Measurements from ENCODE around the gene RPP25L.

RPP25L gene

GRCh38 chr9:34611251-34611810 is 566 bp downstream of the RPP25L start:
- DNase-seq (ENCODE audit: low read depth): no peak

DNA sequence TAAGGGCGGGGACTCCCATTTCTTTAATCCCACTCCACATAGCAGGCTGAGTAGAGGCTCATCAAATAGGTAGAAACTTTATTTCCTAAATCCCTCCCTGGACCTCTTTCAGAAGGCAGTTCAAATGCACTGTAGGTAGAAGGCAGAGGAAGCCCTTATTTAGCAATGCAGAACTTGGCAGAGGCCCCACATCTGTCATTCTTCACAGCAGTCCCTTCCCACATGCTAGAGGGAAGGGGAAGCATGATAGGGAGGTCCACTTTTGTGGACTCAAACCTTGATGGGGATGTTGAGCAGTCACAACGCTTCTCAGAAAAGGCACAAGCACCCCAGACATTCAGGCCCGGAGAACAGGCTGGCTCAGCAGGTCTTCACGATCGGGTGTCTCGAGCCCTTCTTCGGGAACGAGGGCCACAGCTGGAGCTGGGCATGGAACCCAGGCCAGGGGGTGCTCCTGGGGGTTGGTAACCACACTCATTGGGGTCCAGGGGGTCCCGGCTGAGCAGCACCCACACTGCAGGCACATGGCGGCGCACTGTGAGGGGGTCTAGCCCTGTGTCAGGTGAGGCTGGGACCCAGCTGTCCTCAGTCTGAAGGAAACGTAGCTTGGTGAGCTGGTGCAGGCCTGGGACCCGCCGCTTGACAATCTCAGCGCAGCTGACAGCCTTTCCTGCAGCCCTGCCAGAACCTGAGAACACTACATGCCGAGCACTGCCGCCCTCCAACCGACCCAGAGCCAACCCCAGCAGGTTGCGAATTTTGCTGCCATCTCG is 1.3 kb downstream of the RPP25L start:
- DNase-seq (ENCODE audit: low read depth): no peak

- DNase-seq (ENCODE audit: low read depth): no peak
These were observed 4.6 kb downstream of the RPP25L start for GRCh38 chr9:34607331-34607730.

- no peak for DNase-seq (ENCODE audit: low read depth)
These were observed 5.0 kb downstream of the RPP25L start for GRCh38 chr9:34606905-34607304.

DNA sequence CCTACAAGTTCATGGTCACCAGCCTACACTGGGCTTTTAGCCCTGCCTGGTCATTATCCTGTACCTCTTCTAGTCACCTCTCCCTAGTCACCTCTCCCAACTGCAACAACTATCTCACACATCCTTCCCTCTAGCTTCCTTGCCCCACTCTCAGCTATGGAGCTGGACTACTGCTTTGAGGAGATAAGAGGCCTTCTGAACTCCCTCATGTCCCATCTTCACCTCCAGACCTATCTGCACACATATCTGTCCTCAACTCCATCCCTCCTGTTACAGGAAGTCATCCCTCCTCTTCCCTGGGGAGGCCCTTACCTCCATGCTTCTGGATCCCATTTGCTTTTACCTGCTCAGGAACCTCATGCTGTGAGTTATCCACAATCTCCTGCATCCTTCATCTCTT is 5.7 kb downstream of the RPP25L start:
- DNase-seq (ENCODE audit: low read depth): no peak

GRCh38 chr9:34603610-34604231 is 8.2 kb downstream of the RPP25L start:
- DNase-seq (ENCODE audit: low read depth): peak; percentile 60

DNA sequence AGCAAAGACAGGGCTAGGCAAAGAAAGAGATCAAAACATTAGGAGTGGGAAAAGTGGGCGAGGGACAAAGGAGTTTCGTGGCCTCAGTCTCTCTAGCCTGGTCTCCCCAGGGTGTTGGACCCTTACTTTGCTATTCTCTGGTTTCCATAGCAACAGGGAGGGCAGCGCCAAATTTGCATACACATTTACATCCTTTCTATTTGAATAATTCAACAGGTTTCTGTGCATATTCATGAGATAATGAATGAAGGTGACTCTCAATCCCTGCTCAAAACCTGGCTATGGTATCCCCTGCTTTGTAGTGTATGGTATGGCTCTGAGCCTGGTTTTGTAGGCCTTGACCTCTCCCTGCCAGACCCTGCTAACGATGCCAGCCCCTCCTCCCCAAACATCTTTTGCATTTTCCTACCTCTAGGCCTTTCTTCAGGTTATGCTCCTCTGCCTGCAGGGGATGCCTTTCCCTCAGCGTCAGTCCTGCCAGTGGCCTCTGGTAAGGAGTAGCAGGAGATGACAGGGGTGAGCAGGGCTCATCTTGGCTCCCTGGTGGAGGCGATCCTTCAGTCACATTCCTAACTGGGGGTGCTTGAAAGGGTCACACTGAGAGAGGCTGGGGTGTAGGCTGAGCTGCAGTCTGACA is 9.8 kb downstream of the RPP25L start:
- no peak for DNase-seq (ENCODE audit: low read depth)

GRCh38 chr9:34600908-34601307 is 11.0 kb downstream of the RPP25L start:
- no peak for DNase-seq (ENCODE audit: low read depth)

- no peak for DNase-seq (ENCODE audit: low read depth)
These were observed 12.4 kb downstream of the RPP25L start for GRCh38 chr9:34599546-34599945.

DNA sequence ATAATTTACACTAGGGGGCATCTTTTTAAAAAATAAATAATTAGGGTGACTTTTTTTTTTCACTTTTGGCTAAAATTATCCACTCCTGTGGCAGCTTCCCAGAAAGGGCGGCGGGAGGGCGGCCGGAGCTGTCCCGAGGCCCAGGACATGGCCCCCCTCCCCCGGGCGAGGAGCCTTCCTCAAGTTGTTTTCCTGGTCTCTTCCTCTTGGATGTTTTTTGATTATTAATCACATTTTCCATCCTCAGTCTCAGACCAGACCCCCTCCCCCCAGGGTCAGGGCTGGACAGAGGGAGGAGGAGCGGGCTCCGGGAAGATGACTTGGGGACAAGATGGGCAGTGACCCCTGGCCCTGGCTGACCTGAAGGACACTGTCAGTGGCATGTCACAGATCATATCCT is 17.7 kb downstream of the RPP25L start:
- no peak for DNase-seq (ENCODE audit: low read depth)

- no peak for DNase-seq (ENCODE audit: low read depth)
These were observed 18.8 kb downstream of the RPP25L start for GRCh38 chr9:34592895-34593601.

DNA sequence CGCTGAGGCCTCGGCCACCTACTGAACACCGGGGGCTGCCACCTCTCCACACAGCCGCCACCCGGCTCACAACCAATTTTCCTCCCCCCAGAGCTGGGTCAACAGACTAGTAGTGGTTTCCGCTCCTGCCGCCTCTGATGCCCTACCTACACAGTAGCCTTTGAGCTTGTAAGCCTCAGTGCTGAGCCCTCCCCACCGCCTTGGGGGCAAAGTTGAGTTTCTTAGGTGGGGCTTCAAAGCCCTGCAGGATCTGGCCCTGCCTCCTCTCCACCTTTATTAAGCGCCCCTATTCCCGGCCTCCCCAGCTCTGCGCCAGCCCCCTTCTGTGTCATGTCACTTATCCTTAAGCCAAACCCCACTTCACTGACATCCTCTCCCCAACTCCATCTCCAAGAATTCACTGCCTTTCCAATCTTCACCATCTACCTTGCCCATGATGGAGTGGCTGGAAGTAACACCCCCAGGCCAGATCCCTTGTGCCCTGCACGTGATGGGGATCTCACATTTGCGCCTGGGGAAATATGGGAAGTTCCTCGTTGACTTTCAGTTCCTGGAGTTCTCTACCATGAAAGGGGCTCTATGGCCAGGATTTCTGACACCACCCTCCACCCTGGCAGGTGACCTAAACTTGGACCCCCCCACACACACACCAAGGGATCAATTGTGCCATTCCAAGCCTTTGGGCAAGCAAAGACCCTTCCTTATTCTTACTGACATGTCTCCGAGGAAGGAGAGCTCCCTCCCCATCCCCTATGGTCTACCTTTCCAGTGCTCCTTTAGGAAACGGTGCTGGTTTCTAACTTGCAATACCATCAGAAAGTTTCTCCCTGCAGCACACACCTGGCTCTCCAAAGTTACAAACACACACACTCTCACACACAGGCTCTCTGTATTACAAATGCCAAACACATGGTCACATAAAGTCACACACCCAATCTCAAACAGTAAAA is 19.7 kb downstream of the RPP25L start:
- DNase-seq (ENCODE audit: low read depth): no peak

DNA sequence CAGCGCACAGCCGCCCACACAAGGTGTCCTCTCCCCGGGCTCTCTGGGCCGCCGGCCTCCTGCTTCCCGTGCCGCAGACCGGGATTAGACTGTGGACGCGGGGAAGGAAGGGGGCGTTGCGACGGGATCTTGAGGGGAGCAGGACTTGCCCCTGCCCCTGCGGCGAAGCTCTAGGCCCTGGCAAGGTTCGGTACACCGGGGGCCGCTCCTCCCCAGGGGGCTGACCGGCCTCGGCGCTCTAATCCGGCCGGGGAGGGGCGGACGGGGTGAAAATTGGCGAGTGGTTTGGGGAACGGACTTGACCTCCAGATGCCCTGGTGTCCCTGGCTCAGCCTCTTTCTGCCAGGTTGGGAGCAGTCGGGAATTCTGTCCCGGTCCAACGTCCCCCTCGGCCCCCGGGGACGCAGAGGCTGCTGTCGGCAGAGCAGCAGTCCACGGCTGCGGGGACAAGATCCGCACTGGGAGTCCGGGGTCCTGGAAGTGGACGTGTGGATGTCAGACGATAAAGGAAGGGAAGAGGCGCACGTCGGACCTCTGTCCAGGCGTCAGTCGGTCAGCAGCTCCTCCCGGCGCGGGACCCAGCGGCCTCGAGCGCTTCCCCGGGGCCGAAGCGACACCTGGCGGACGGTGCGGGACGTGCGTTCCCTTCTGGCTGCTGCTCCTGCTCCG is 20.5 kb downstream of the RPP25L start:
- DNase-seq (ENCODE audit: low read depth): peak; percentile 73

- no peak for DNase-seq (ENCODE audit: low read depth)
These were observed 21.3 kb downstream of the RPP25L start for GRCh38 chr9:34590381-34591247.

DNA sequence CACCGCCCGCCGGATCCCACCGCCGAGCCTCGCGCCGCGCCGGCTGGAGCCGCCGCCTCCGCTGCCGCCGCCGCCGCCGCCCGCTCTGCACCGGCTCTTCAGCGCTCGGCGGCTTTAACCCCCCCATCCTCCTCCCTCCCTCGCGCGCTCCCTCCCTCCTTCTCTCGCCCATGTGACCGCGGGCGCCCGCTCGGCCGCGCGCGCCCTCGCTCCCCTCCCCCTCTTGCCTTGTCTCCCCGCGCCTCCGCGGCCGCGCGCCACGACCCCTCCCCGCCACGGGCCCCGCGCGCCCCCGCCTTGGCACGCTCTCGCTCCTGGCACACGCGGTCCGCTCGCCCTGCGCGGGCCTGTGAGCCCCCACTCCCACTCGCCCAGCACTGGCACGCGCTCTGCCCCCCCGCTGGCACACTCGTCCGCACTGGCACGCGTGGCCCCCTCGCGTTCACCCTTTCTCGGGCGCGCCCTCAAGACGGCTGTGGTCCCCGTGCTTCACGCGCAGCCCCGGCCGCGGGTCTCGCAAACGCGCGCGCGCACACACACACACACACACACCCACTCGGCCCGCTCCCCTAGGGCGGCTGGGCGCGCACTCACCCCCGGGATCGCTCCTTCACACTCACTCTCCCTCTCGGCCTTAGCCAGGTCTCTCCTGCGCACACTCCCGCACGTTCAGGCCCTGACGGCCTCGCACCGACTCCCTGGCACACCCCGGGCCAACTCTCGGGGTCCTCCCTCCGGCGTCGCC is 22.1 kb downstream of the RPP25L start, which contains the start of gene CNTFR:
Gene CNTFR (minus strand): TSS at position 89 of the 745 bp plus-strand sequence. CDS start 20,743 bp downstream, outside the sequence.
- DNase-seq (ENCODE audit: low read depth): no peak

- DNase-seq (ENCODE audit: low read depth): no peak
These were observed 22.9 kb downstream of the RPP25L start for GRCh38 chr9:34588671-34589635.

DNA sequence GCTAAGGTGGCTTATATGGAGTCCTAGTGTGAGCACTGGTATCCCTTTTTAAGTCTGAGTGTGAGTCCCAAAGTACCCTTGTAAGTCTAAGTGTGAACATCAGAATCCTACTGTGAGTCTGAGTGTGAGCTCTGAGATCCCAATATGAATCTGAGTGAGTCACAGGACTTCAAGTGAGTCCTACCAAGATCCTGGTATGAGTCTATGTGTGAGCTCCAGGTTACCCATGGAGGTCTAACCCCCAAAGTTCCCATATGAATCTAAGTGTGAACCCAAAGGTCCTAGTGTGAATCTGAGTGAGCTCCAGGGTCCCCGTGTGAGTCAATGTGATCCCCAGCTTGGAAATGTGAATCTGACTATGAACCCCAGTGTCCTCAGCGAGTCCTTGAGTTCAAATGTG is 24.6 kb downstream of the RPP25L start:
- no peak for DNase-seq (ENCODE audit: low read depth)
